Right hindlimb (tissue), 1 donor: ENCODE measurements around the gene IFI27L1.

Source experiments
- DNase-seq: peaks from one replicate; pipeline ENCODE4 v3.0.0-alpha.2; 2018

The IFI27L1 gene

DNA sequence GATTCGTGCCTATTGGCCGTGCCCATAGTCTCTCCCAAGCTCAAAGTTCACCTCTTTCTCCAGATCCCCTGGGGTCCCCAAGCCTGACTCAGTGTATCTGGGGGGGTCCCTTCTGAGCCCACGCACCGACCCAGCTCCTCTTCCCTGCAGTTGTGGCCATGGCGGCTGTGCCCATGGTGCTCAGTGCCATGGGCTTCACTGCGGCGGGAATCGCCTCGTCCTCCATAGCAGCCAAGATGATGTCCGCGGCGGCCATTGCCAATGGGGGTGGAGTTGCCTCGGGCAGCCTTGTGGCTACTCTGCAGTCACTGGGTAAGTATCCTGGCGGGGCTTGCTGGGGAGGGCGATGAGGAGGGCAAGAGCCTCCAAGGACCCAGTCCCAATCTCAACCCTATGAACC, 34.5 kb downstream of the IFI27L1 start:
- DNase-seq: no peak

DNA sequence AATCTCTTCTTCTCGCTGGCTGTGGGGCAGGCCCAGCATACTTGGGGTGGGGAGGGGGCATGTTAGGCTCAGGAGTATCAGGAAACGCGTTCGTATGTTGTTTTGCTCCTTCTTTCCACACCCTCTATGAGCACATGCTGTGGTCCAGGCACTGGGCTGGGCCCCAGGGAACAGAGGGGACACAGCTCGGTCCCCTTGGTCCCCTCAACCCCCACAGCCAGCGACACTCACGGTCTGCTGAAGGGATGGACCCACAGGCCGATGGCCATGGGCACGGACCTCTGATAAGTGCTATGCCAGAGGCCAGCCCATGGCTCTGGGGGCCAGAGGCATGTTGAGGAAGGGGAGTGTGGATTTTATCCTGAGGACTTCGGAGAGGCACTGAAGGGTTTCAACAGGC, 35.6 kb downstream of the IFI27L1 start:
- no peak for DNase-seq

DNA sequence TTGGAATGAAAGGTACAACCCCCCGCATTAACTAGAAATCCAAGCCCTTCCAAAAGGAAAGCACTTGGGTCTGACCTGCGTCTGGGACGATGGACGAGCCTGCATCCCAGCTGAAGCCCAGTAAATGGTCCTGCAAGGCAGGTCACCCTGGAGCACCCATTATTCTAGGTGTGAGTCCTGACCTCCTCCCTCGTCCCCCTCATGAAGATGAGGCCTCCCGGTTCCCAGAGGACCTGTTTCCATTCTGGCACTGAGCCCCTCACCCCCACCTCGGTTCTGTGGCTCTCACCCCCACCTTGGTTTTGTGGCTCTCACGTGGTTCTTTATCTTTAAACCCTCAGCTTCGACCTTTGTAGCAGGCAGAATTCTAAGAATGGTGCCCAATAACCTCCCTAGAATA, 36.7 kb downstream of the IFI27L1 start:
- no peak for DNase-seq

DNA sequence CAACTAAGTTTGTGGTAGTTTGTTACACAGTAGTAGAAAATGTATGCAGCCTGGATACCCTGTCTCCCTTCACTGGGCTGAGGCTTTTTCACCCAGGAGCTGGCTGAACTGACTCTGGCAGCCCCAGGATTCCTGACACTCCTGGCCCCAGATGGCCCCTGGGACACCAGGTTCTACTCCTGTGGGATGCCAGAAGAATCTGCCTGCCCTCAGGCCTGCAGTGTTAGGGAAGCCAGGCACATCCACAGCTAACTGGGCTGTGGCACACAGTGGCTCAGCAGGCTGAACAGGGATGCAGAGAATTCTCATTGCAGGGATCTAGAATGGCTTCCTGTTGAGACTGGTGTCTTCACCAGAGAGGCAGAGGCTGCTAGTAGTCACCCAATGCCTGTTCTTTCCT, 38.0 kb downstream of the IFI27L1 start:
- DNase-seq: no peak

DNA sequence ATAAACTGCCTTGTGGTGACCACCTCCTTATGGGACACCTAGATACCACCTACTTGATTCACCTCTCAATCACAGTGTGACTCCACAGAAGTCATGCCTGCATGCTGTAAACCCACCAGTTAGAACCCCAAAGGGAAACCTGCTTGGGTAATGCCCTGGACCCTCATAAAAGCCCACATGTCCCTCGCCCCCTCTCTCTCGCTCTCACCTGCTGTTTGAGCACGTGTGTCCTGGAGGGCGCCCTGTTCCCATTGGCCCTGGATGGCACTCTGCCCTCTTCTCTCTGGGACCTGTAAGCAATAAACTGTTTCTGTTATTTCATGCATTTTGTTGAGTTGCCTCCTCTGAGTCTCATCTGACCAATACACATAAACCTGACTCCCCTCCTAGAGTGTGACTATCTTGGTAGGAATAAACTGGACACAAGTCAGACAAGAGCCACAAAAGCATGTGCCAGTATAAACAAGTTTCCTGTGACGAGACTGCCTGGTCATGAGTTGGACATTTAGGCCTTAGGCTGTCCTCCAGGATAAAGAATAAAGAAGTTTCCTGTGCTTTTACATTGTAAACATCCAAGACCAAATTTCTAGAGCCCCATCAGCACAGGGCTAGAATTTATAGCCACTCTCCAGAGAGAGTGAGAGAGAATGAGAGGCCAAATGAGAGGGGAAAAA, 39.7 kb downstream of the IFI27L1 start:
- no peak for DNase-seq

DNA sequence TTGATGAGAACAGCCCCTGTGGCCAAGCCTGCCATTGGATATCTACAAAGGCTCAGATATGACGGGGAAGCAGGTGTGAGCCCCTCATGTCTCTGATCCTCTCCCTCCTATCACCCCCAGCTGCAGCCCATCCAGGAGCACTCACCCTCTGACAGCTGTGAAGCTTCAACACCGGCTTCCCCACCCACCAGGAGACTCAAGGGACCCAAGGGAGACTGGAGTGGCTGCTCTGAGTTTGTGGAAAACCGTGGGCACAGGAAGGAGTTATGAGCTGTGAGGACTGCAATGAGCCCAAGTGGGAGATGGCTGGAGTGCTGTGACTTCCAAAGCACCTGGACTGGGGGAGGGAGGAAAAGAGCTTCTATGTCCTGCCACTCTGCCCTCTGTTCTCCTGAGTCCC, 40.4 kb downstream of the IFI27L1 start:
- no peak for DNase-seq

DNA sequence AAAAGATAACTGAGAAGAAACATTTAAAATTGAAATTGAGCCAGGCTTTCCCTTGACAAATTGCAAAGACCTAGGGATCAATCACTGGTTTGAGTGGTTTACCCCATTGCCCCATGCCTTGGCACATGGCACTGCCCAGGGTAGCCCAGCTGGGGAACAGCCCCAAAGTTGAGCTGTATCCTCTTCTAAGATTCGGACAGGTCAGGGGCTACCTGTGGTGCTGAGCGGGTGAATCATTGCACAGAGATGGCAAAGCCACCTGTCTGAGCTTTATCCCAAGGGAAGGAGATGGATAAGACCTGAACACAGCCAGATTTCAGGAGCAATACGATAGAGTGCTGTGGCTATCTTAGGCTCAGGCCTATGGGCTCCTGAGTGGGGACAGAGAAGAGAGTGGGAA, 41.3 kb downstream of the IFI27L1 start:
- DNase-seq: no peak

DNA sequence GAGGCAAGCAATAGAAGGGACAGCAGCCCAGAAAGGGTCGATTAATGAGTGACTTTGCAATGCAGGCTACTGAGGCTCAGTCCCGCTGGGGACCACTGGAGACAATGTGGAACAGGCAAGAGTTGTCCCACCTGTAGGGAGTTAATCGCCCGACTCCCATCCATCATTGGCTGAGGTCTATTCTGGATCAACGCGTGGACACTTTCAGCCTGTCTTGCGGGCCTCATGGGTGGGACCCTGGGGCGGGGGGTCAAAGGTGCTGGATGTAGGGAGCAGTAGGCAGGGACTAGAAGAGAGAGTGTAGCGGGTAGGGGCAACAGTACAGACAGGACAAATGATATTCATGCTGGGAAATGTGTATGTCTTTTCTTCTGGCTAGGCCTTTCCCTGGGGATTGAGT, 42.2 kb downstream of the IFI27L1 start:
- no peak for DNase-seq

DNA sequence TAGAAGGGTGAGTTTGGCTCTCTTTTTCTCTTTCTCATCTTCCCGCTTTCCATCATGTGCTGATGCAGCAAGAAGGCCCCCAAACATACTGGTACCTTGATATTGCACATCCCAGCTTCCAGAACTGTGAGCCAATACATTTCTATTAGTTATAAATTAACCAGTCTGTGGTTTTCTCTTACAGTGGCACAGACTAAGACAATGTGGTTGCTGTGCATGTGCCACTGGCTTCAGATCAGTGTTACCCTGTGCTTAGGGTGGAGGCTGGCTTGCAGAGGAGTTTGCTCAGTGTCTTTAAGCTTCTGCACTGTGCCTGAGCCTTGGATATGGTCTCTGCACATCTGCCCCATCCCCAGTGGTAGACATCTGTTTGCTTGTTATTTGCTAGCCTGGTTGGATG, 42.8 kb downstream of the IFI27L1 start:
- no peak for DNase-seq

DNA sequence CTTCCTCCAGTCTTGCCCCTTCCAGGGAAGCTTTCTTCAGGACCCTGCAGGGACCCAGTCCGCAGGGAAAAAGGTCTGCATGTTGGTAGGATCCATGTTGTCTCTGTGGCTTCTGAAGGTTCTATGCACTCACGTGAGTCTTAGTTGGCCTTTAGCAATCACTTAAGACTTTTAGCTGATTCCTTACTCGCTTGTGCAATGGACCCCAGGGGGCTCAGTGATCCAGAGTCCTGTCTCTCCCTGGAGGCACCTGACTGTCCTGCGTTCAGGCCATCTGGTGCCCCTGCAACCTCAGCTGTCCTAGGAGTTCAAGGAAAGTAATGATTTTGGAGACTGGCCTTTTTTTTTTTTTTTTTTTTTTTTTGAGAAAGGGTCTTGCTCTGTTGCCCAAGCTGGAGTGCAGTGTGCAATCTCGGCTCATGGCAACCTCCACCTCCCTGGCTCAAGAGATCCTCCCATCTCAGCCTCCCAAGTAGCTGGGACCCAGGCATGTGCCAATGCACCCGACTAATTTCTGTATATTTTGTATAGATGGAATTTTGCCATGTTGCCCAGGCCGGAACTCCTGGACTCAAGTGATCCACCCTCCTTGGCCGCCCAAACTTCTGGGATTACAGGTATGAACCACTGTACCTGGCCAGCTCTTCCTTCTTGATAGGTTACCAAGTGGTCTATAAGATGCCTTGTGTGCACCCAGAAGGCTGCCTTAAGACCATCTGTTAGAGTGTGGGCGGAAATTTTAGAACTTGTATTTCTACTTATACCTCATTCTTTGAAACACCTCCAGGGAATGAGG, 43.7 kb downstream of the IFI27L1 start:
- DNase-seq: no peak

DNA sequence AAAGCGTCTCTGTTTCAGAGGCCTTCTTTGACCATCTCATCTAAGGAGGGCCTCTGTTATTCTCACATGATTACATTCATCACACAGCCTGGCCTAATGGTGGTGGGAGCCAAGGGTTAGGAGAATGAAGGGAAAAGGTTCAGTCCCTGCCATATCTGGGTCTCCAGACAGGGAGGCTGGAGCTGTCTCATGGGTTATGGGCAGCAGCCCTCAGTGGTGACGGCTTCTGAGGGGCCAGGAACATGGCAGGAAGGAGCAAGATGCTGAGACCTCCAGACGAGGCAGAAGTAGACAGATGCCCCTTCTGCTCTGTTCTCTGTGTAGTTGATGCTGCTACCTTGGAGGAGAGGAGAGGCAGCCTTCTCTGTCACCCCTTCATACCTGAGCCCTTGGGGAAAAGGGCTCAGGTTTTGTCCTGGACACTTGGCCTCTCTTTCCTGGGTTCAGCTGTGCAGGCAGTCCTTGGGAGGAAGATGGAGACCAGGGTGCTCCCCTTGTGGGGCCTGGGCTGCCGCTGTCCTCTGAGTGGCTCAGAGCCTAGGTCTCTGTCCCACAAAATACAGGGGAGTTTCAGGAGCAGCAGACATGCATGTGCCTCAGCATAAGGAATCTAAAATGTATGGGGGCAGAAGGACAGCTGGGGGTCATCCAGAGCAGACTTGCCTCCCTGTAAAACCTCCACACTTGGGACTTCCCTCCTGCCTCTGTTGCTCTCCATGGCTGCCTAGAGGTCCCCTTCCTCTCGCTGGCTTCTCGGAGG, 44.7 kb downstream of the IFI27L1 start:
- no peak for DNase-seq

DNA sequence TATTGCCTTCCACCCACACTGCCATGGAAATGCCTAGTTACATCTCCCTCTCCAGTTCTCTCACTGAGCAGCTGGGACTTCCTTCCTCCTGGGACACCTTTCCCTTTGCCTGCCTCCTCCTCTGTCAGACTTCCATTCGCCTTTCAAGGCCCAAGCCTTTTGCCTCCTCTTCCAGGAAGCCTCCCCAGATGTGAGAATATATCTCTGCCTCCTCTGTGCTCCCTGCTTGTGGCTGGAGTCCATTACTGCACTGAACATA, 45.2 kb downstream of the IFI27L1 start:
- no peak for DNase-seq

DNA sequence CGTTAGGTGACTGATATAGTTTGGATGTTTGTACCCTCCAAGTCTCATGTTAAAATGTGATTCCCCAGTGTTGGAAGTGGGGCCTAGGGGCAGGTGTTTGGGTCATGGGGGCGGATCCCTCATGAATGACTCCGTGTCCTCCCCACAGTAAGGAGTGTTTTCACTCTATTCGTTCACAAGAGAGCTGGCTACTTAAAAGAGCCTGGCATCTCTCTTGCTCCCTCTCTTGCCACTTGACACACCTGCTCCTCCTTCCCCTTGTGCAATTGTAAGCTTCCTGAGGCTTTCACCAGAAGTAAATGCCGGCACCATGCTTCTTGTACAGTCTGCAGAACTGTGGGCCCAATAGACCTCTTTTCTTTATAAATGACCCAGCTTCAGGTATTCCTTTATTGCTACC, 45.7 kb downstream of the IFI27L1 start:
- DNase-seq: no peak

DNA sequence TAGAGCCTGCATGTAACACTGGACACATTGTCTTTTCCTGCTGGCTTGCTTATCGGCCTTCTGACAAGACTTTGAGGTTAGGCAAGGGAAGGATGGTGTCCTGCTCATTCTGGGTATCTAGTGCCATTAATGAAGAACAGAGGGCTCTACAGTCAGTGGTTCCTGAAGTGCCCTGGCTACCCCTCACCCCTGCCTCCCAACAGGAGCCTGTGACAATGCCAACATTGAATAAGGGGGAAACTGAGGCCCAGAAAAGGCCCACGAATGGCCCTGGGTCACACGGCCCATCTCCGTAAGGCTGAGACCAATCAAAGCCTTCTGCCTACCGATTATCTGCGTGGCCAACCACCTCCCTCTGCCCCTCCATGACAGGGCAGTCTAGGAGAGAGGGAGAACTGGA, 46.2 kb downstream of the IFI27L1 start:
- DNase-seq: no peak

DNA sequence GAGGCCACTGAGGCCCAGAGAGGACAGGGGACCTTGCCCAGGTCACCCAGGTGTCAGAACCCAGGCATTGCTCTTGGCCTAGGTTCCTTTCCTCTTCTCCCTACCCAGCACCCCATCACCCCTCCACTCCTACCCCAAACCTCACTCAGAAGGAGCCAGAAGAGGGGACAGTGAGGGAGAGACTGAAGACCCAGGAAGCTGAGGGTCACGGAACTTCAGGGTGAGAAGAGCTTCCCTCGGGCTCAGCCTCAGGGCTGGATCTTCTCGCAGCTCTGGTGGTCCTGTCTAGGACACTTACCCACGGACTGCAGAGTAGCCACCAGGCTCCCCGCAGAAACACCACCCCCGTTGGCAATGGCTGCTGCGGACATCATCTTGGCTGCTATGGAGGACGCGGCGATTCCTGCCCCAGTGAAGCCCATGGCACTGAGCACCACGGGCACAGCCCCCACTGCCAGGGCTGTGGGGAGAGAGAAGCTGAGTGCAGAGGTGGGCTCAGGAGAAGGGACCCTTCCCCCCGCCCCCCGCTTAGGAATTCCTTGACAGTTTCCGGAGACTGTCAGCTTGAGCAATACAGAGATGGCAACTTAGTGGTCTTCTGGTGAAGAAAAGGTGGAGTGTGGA, 47.2 kb downstream of the IFI27L1 start:
- no peak for DNase-seq

DNA sequence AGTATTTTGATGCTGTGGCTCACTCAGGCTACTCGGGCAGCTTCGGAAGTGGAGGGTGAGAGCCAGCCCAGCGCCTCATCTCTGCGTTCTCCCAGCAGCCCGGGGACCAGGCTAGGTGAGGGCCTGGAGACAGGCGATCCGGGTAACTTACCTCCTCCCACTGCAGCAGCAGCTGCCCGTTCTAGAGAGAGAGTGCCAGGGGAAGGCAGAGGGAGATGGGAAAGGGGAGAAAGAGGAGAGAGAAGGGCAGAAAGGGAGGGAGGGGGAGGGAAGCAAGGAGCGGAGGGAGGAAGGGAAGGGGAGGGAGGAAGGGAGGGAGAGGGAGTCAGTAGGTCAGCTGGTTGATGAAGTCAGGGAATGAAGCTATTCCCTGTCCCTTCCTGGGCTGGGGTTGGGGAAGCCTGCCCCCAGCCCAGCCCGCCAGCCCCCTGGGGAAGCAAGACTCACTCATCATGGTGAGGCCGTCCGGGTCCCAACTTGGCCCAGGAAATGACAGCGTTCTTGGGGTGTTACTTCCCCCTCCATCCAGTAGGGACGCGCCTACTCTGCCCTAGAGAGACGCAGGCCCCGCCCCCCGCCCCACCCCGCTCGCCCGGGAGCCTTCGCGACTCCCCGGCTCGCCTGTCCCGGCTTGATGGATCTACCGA, 48.1 kb downstream of the IFI27L1 start, which contains the start of gene IFI27L2:
Gene IFI27L2, minus strand, starts transcription at position 494 of the 647 bp plus-strand sequence. Its CDS starts 40 bp downstream, at position 454.
- peak; percentile 89 for DNase-seq

DNA sequence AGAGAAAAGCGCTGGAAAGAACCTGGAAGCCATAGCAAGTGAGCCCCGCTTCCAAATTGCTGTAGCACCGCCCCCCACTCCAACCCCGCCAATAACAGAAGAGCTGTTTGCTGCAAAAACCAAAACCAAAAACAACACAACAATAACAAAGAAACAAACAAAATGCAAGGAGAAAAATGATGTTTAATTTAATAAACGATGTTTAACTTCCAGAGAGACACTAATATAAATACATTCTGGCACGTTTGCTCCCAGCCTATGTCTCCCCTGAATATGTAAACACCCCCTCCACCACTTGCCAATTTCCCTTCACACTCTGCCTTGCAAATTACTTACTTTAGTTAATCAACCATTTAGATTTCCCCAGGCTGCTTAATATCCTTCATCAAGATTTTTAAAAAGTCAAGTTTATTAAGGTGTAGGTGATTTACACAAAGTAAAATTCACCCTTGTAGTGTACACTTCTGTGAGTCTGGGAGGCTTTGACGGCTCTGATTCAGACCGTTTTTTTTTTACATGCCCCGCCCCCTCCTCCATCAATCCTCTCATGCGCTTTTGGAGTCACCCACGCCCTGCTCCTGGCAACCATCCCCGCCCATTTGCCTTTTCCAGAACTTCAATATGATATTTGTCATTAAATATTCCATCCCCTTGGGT, 48.8 kb downstream of the IFI27L1 start:
- no peak for DNase-seq

DNA sequence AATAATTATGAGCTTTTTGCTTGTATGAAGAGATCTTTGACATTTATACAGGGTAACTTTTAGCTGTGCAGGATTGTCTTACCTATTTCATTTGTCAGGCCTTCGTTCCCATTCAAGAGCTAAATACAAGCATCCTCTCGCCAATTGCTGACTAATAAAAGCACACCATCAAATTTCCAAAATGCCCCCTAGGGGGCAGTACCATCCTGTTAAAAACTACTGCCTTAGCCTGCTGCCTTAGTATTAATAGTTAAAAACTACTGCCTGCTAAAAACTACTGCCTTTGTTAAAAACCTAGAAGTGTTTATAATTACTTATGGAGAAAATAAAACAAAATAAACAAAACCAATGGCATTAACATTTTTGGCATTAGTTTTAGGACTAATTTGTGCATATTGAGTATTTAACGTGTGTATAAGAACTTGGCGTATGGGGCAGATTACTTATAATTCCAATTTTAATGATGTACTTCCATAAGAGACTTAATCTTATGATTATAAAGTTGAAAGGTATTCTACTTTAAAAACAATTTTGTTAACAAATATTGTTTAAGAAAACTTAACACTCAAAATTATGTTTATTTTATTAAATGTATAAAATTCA, 51.3 kb downstream of the IFI27L1 start:
- DNase-seq: peak; percentile 66

DNA sequence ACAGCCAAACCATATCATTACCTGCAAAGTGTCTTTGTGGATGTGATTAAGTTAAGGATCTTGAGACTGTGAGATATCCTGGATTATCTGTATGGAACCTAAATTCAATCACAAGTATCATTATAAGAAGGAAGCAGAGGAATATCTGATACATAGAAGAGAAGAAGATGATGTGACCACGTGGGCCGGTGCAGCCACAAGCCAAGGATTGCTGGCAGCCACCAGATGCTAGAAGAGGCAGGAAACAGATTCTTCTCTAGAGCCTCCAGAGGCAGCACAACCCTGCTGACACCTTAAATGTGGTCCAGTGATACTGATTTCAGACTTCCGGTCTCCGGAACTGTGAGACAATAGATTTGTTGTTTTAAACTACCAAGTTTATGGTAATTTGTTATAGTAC, 54.4 kb downstream of the IFI27L1 start:
- DNase-seq: no peak

DNA sequence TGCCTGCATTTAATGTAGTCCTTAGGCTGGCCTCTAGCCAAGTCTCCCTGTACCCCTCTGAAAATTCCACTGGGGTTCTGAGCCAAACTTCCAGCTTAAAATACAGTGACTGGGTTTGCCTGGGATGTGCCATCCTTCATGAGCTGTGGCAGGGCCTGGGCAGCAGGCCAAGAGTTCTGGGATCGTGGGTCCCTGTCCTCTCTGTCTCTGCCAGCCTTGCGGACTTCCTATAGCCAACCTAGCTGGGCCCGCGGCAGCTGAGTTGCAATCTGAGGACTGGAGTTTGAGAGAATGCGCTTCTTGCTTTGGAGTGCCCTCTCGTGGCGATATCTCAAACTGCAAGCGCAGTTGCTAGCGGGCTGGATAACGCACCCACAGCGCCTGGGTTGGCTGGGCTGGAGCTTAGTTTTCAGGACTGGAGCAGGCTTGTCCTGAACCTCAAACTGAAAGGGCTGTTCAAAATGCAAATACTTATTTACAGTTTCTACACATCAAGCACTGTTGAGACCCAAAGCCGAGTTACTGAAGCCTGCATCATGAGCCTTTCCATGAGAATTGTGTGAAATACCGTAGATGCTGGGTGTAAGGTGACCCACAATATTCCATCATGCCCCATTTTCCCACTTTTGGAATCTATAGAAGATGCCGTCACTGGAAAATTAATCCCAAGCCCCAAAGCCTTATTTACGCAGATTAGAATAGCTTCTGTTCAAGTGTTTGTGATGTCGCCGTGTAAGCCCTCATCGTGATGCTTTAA, 55.6 kb downstream of the IFI27L1 start:
- DNase-seq: peak; percentile 83

DNA sequence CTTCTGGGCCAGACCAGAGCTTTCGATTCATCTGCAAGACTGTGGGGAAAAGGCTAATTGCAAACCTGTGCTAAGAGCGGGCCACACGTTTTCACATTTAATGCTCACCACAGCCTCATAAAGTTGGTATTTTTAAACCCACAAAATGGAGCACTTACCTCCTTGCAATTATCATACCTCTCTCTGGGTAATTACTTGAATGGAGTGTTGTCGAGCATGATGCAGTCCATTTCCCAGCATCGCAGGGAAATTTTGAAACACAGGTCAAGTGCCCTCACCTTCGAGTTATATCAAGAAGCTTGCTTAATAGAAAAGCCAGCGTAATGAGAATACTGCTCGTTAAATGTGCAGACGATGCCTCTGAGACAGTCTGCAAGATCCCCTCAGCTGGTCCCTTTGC, 57.1 kb downstream of the IFI27L1 start:
- DNase-seq: no peak
